Skin epidermis (tissue), 12 donors: Measurements from ENCODE around the gene DRGX.

Experiments
- H3K27ac ChIP-seq, 21 experiments: fragments of 200-600 bp; sonication (generic) in 11 of 21; one replicate each; pipeline ENCODE4 v1.5.0; 2020; ENCODE audit warnings: mild to moderate bottlenecking in 3 of 21, inconsistent platforms in 2 of 21, moderate library complexity in 2 of 21
- H3K4me3 ChIP-seq, 7 experiments: fragments of 200-600 bp; sonication (generic) in 2 of 7; one replicate each; pipeline ENCODE4 v1.5.0; 2020; ENCODE audit warnings: inconsistent platforms in 2 of 7, mild to moderate bottlenecking in 2 of 7, moderate library complexity in 1 of 7

The DRGX gene

GRCh38 chr10:49365675-49366415 lies 30.0 kb downstream of the DRGX start:
- no peak overlapping the region for H3K27ac ChIP-seq

GRCh38 chr10:49365275-49365674 lies 30.6 kb downstream of the DRGX start:
- H3K4me3 ChIP-seq = no peak overlapping the region
- no peak overlapping the region for H3K27ac ChIP-seq

More at GRCh38 chr10:49365675-49366415, 30.0 kb downstream of the DRGX start:
- no peak overlapping the region for H3K4me3 ChIP-seq

GRCh38 chr10:49364747-49365146 lies 31.1 kb downstream of the DRGX start:
- H3K27ac ChIP-seq = no peak overlapping the region
- H3K4me3 ChIP-seq = no peak overlapping the region

GRCh38 chr10:49364051-49364450 lies 31.8 kb downstream of the DRGX start:
- Histone ChIP-seq H3K4me3 (no peak overlapping the region), H3K27ac (no peak overlapping the region)

GRCh38 chr10:49363309-49364031 lies 32.4 kb downstream of the DRGX start:
- Histone ChIP-seq H3K4me3 (no peak overlapping the region), H3K27ac (no peak overlapping the region)

- H3K27ac ChIP-seq = peak overlapping the region in 1 of 21 experiments; percentile 24
- no peak overlapping the region for H3K4me3 ChIP-seq
Measured at GRCh38 chr10:49362596-49363260, 33.2 kb downstream of the DRGX start.

GRCh38 chr10:49361735-49362568 lies 33.9 kb downstream of the DRGX start:
- Histone ChIP-seq H3K4me3 (no peak overlapping the region), H3K27ac (peak overlapping the region in 2 of 21 experiments; percentile 24 to 37)

- Histone ChIP-seq H3K27ac (peak overlapping the region in 2 of 21 experiments; percentile 5 to 37), H3K4me3 (no peak overlapping the region)
Measured at GRCh38 chr10:49361178-49361554, 34.7 kb downstream of the DRGX start.

GRCh38 chr10:49360271-49361177 lies 35.4 kb downstream of the DRGX start:
- peak overlapping the region in 3 of 21 experiments; percentile 5 to 37 (median 24) for H3K27ac ChIP-seq
- no peak overlapping the region for H3K4me3 ChIP-seq

GRCh38 chr10:49359349-49360270 lies 36.3 kb downstream of the DRGX start:
- no peak overlapping the region for H3K4me3 ChIP-seq
- peak overlapping the region in 1 of 21 experiments; percentile 24 for H3K27ac ChIP-seq

GRCh38 chr10:49357910-49358309 lies 38.0 kb downstream of the DRGX start:
- no peak overlapping the region for H3K4me3 ChIP-seq
- H3K27ac ChIP-seq = no peak overlapping the region

- no peak overlapping the region for H3K4me3 ChIP-seq
- no peak overlapping the region for H3K27ac ChIP-seq
Measured at GRCh38 chr10:49356944-49357343, 38.9 kb downstream of the DRGX start.

- H3K27ac ChIP-seq = no peak overlapping the region
Measured at GRCh38 chr10:49356181-49356580, 39.7 kb downstream of the DRGX start.

GRCh38 chr10:49355221-49355620 lies 40.7 kb downstream of the DRGX start:
- Histone ChIP-seq H3K4me3 (no peak overlapping the region), H3K27ac (no peak overlapping the region)

More at GRCh38 chr10:49356181-49356580, 39.7 kb downstream of the DRGX start:
- no peak overlapping the region for H3K4me3 ChIP-seq

- no peak overlapping the region for H3K4me3 ChIP-seq
- H3K27ac ChIP-seq = no peak overlapping the region
Measured at GRCh38 chr10:49354593-49354992, 41.3 kb downstream of the DRGX start.

GRCh38 chr10:49353895-49354566 lies 41.9 kb downstream of the DRGX start:
- H3K27ac ChIP-seq = no peak overlapping the region
- no peak overlapping the region for H3K4me3 ChIP-seq
